ENCODE results near the gene CACNA2D4. TPM values are rescaled to one million over a fixed set of nuclear protein-coding genes. Genes with fewer than 3 reads are reported as not detected.

CACNA2D4 gene
- total and polyA plus RNA-seq, 2 of the 13 experiments (the other 11 are each of a cell fraction or from before 2014, with no cell fraction given): 14.2 to 136 TPM

DNA sequence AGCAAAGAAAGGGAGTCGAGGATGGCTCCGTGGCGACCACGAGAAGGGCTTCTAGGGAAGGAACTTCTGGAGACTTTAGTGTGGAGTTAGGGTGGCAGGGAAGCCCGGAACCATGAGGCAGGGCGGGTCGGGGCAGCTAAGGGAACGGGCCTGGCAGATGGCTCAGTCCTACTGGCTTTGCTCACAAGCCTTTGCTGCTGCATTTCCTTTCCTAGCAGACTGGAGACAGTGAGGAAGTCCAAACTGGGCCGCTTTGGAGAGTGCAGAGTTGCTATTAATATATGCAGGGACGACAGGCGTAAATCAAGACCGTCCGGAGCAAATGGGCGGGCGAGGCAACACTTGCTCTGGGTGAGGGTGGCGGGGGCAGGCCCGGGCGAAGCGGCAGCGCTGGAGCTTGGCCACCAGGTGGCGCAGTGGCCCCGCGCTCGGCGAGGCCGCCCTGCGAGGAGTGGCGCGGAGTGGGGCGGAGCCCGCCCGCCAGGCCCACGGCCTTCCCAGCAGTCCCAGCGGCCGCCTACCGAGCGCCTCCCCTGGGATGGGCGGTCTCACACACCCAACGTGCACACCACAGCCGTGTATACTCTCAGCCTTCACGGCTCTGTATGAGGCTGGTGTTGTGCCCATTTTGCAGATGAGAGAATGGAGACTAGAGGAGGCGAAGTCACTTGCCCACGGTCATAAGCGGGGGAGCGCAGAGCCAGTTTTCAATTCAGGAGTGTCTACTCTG, 122.5 kb downstream of the CACNA2D4 start (continued):
- TF ChIP-seq, protein P1, sequence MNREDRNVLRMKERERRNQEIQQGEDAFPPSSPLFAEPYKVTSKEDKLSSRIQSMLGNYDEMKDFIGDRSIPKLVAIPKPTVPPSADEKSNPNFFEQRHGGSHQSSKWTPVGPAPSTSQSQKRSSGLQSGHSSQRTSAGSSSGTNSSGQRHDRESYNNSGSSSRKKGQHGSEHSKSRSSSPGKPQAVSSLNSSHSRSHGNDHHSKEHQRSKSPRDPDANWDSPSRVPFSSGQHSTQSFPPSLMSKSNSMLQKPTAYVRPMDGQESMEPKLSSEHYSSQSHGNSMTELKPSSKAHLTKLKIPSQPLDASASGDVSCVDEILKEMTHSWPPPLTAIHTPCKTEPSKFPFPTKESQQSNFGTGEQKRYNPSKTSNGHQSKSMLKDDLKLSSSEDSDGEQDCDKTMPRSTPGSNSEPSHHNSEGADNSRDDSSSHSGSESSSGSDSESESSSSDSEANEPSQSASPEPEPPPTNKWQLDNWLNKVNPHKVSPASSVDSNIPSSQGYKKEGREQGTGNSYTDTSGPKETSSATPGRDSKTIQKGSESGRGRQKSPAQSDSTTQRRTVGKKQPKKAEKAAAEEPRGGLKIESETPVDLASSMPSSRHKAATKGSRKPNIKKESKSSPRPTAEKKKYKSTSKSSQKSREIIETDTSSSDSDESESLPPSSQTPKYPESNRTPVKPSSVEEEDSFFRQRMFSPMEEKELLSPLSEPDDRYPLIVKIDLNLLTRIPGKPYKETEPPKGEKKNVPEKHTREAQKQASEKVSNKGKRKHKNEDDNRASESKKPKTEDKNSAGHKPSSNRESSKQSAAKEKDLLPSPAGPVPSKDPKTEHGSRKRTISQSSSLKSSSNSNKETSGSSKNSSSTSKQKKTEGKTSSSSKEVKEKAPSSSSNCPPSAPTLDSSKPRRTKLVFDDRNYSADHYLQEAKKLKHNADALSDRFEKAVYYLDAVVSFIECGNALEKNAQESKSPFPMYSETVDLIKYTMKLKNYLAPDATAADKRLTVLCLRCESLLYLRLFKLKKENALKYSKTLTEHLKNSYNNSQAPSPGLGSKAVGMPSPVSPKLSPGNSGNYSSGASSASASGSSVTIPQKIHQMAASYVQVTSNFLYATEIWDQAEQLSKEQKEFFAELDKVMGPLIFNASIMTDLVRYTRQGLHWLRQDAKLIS (CRISPR knock-in tag; IDR thresholded peaks at IDR 0.05): no peak
- 0 out of 2 replicates have a peak, but pooled peaks have one; percentile 46 for TF ChIP-seq ZMAT3 (CRISPR knock-in tag; conservative IDR thresholded peaks at IDR 0.05)
- TF ChIP-seq KAT8 (CRISPR knock-in tag; IDR thresholded peaks at IDR 0.05): no peak
- TF ChIP-seq ZNF160 (CRISPR knock-in tag; IDR thresholded peaks at IDR 0.05): no peak
- no peak for TF ChIP-seq ZEB1 (IDR thresholded peaks at IDR 0.05; ENCODE audit: insufficient replicate concordance, low read depth)
- no peak for TF ChIP-seq ZNF44 (CRISPR knock-in tag; IDR thresholded peaks at IDR 0.05)
- TF ChIP-seq SIN3B (IDR thresholded peaks at IDR 0.05; ENCODE audit: low read length): no peak
- no peak for TF ChIP-seq CHCHD3 (CRISPR knock-in tag; IDR thresholded peaks at IDR 0.05)
- TF ChIP-seq MAZ (IDR thresholded peaks at IDR 0.05; ENCODE audit: borderline replicate concordance, low read depth, low read length): peak; percentile 47; the same call in 1 of the 2 replicates
- TF ChIP-seq MAZ (CRISPR knock-in tag; IDR thresholded peaks at IDR 0.05; ENCODE audit: low read depth): peak; percentile 94
- no peak for TF ChIP-seq ZFP90 (CRISPR knock-in tag; IDR thresholded peaks at IDR 0.05; ENCODE audit: borderline replicate concordance)
- TF ChIP-seq JUNB (CRISPR knock-in tag; IDR thresholded peaks at IDR 0.05; ENCODE audit: borderline replicate concordance): no peak
- no peak; the same call in 1 of the 2 replicates for TF ChIP-seq HNF4G (IDR thresholded peaks at IDR 0.05; ENCODE audit: borderline replicate concordance, low read depth, low read length)
- no peak for TF ChIP-seq HNF4G (CRISPR knock-in tag; IDR thresholded peaks at IDR 0.05; ENCODE audit: borderline replicate concordance, low read depth)
- no peak for TF ChIP-seq GATA4 (IDR thresholded peaks at IDR 0.05; ENCODE audit: borderline replicate concordance, low read depth)
- TF ChIP-seq ZNF572 (CRISPR knock-in tag; IDR thresholded peaks at IDR 0.05): no peak
- TF ChIP-seq JARID2 (CRISPR knock-in tag; IDR thresholded peaks at IDR 0.05; ENCODE audit: insufficient replicate concordance): no peak
- TF ChIP-seq, protein P2, sequence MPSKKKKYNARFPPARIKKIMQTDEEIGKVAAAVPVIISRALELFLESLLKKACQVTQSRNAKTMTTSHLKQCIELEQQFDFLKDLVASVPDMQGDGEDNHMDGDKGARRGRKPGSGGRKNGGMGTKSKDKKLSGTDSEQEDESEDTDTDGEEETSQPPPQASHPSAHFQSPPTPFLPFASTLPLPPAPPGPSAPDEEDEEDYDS (CRISPR knock-in tag; IDR thresholded peaks at IDR 0.05): no peak
- no peak for TF ChIP-seq ZNF557 (CRISPR knock-in tag; IDR thresholded peaks at IDR 0.05)
- TF ChIP-seq ZKSCAN1 (IDR thresholded peaks at IDR 0.05; ENCODE audit: low read length): no peak
- TF ChIP-seq MAFG (CRISPR knock-in tag; IDR thresholded peaks at IDR 0.05): no peak
- no peak for TF ChIP-seq ZNF569 (CRISPR knock-in tag; IDR thresholded peaks at IDR 0.05; ENCODE audit: borderline replicate concordance)
- peak; percentile 72; the same call in 1 of the 2 replicates for TF ChIP-seq ZNF766 (CRISPR knock-in tag; IDR thresholded peaks at IDR 0.05; ENCODE audit: borderline replicate concordance)
- no peak for TF ChIP-seq TBP (CRISPR knock-in tag; IDR thresholded peaks at IDR 0.05)
- no peak for TF ChIP-seq PCBP1 (IDR thresholded peaks at IDR 0.05; ENCODE audit: borderline replicate concordance, low read depth, low read length)
- TF ChIP-seq ZSCAN21 (CRISPR knock-in tag; IDR thresholded peaks at IDR 0.05; ENCODE audit: borderline replicate concordance): no peak
- no peak for TF ChIP-seq ZNF33B (CRISPR knock-in tag; IDR thresholded peaks at IDR 0.05)
- no peak for TF ChIP-seq NR3C1 (CRISPR knock-in tag; IDR thresholded peaks at IDR 0.05)
